BE2C (cell line): ENCODE data around the gene CCR7.

ENCODE experiments used
- DNase-seq: peaks from one replicate; pipeline ENCODE4 v3.0.0-alpha.2; 2020
- H3K27me3 ChIP-seq: fragments of 250-450 bp; sonication (Bioruptor Pico); 2 replicates; pipeline ENCODE4 v1.5.1; 2020; ENCODE audit warnings: mild to moderate bottlenecking
- H3K36me3 ChIP-seq: fragments of 250-450 bp; sonication (Bioruptor Pico); 2 replicates; pipeline ENCODE4 v1.5.1; 2020; ENCODE audit warnings: mild to moderate bottlenecking
- H3K4me1 ChIP-seq: fragments of 250-450 bp; sonication (Bioruptor Pico); 2 replicates; pipeline ENCODE4 v1.5.1; 2020
- H3K4me3 ChIP-seq: 2 replicates; pipeline ENCODE4 v1.5.1; 2011; ENCODE audit warnings: low read depth, low read length
- H3K9me3 ChIP-seq: fragments of 250-450 bp; sonication (Bioruptor Pico); 2 replicates; pipeline ENCODE4 v1.5.1; 2020
- TF ChIP-seq, protein P1 (sequence below): IDR thresholded peaks from 2 replicates; pipeline ENCODE4 v1.5.1; 2012; ENCODE audit warnings: mild to moderate bottlenecking, low read depth, low read length

Gene CCR7

DNA sequence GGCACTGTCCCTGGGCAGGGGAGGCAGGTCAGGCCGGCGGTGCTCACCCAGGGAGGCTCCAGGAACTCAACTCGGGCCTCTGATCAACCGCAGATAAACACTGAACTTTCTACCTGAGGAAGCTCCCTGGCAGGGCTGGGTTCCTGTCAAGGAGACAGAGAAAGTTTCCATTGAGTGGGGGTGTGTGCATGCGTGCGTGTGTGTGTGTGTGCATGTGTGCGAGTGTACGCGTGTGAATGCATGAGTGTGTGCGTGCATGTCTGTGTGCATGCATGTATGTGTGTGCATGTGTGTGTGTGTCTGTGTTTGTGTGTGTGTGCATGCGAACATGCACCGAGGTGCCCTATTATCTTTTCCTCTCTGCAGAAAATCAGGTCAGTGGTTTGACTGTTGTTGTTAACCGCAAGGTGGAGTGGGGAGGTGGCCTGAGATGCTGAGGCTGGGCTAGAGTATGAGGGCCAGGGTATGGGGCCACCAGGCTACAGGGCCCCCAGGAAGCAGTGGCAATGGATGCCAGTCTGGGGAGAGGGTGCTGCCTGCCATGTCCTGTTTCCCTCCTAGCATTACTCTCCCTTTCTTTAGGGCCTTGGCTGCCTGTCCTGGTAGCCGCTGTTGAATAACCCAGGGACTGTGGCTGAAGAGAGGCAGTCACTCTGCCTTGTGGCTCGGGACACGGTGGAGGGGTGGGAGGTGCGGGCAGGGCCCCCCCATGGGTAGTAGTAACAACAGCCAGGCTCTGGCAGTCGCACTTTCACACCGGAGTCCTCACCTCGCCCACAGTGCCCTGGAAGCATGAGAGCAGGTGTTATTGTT is 24.0 kb downstream of the CCR7 start:
- H3K4me3 ChIP-seq: no peak overlapping the region
- TF ChIP-seq, protein P1, sequence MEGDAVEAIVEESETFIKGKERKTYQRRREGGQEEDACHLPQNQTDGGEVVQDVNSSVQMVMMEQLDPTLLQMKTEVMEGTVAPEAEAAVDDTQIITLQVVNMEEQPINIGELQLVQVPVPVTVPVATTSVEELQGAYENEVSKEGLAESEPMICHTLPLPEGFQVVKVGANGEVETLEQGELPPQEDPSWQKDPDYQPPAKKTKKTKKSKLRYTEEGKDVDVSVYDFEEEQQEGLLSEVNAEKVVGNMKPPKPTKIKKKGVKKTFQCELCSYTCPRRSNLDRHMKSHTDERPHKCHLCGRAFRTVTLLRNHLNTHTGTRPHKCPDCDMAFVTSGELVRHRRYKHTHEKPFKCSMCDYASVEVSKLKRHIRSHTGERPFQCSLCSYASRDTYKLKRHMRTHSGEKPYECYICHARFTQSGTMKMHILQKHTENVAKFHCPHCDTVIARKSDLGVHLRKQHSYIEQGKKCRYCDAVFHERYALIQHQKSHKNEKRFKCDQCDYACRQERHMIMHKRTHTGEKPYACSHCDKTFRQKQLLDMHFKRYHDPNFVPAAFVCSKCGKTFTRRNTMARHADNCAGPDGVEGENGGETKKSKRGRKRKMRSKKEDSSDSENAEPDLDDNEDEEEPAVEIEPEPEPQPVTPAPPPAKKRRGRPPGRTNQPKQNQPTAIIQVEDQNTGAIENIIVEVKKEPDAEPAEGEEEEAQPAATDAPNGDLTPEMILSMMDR: no peak
- H3K9me3 ChIP-seq: no peaks in the 10 kb centered on the region
- H3K27me3 ChIP-seq: no peaks in the 10 kb centered on the region
- H3K4me1 ChIP-seq: peaks cover 12% of the 10 kb centered on the region
- no peaks in the 10 kb centered on the region for H3K36me3 ChIP-seq
- no peak for DNase-seq

DNA sequence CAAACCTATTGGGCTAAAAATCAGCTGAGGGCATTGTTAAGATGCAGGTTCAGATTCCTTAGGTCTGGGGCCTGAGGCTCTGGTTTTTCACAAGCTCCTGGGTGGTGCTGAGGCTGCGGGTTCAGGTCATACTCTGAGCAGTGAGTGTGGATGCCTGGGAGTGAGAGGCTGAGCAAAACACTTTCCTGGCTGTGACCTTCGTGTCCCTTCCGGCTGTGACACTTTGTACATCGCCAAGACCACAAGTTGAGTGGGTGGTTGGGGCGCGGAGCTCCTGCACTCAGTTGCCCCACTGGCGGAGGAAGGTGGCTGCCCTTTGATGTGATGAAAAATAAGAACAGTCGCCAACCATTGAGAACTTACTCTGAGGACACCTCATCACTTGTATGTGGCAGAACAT is 24.8 kb downstream of the CCR7 start:
- Histone ChIP-seq H3K27me3 (no peaks in the 10 kb centered on the region), H3K9me3 (no peaks in the 10 kb centered on the region), H3K36me3 (no peaks in the 10 kb centered on the region), H3K4me3 (no peak overlapping the region), H3K4me1 (peaks cover 12% of the 10 kb centered on the region)
- DNase-seq: no peak
- TF ChIP-seq, protein P1: no peak

DNA sequence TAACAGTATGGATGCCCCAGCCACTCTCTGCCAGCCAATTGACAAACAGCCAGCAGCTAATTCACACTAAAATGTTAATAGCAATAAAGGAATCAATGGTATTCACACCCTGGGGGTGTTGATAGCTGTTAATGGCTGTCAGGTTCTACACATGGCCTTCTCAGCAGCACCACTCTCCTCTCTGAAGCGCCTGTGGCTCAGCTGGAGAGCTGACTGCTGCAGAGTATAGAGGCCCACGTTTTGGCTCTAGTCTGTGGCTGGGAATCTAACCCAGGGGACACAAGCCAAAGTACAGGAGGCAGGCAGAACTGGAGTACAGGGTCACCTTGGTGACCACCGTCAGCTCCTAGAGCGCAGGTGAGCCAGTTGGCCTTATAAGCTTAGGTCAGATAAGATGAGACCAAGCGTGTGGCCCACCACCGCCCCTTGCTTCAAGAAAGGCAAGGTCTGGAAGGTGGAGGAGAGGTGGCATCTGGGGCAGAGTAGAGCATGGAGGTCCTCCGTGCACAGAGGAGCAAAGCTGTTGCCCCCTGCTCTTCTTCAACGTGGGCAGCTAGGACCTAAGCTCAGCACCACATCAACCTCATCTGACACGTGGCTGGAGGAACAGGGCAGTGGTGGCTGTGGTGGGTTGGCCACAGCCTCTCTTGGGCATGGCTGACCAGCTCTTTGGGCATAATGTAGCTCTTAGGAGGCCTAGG is 25.4 kb downstream of the CCR7 start:
- DNase-seq: no peak
- H3K27me3 ChIP-seq: no peaks in the 10 kb centered on the region
- TF ChIP-seq, protein P1: no peak
- peaks cover 12% of the 10 kb centered on the region for H3K4me1 ChIP-seq
- H3K9me3 ChIP-seq: no peaks in the 10 kb centered on the region
- no peaks in the 10 kb centered on the region for H3K36me3 ChIP-seq
- H3K4me3 ChIP-seq: no peak overlapping the region

DNA sequence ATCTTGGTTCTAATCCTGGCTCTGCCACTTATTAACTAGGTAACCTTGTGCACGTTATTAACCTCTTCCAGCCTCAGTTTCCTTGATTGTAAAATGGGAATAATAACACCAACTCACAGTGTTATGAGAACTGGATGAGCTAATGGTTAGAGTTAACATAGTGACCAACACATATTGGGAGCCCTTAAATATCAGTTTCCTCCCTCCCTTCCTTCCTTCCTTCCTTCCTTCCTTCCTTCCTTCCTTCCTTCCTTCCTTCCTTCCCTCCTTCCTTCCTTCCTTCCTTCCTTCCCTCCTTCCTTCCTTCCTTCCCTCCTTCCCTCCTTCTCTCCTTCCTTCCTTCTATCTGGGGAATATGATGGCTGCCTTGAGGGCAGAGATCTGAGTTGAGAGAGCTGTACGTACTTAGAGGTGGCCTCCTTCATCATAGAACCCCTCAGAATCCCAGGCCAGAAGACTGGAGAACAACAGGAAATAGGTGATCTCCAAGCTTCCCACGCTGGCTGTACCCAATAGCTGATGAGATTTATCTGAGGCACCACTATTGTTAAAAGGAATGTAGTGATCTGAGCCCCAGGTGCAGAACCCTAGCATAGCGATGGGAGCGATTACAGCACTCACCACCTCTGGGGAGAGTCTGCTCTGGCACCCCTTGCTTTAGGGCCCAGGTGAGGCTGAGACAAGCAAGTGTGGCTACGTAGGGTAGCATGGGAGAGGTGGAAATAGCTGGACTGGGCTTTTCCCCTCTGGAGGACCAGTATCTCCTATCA is 26.2 kb downstream of the CCR7 start:
- no peak for DNase-seq
- TF ChIP-seq, protein P1: no peak
- H3K9me3 ChIP-seq: no peaks in the 10 kb centered on the region

DNA sequence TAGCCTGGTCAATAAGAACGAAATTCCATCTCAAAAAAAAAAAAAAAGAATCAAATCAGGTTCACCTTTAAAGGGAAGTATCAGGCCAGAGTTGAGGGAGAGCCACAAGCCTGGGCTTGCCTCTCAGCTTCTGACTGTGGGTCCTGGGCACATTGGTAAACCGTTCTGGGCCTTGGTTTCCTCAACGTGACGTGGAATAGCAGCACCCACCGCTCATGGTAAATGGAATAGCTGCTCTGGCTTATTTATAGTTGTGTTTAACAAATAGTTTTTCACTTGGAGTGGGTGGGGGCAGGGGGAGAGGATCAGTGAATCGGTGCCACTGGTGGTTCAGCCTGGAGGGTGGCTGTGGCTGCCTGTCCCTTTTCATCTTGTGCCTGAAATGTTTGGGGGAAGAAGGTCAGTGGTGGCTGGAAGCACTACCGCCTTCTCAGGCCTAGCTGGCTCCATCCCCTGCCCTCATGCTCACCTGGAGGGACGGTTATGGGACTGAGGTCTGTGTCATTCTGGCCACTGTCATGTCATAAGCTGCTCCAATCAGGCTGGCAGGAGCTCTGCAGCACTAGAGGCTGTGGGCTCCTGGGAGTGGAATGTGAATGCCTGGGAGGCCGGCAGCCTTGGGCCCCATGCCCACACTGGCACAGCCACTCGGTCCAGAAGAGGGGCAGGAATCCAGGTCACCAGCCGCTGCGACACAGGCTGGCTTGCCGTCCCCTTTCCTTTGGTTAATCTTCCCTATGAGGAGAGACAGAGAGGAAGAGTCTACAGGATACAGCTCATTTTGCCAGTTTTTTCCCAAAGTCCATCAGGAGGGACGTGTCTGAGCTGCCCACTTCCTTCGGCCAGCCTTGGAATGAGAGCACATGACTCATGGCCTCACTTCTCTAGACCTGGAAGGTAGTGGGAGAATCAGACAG is 27.0 kb downstream of the CCR7 start:
- no peaks in the 10 kb centered on the region for H3K9me3 ChIP-seq
- no peaks in the 10 kb centered on the region for H3K27me3 ChIP-seq
- peaks cover 12% of the 10 kb centered on the region for H3K4me1 ChIP-seq
- TF ChIP-seq, protein P1: no peak
- no peak overlapping the region for H3K4me3 ChIP-seq
- no peaks in the 10 kb centered on the region for H3K36me3 ChIP-seq
- no peak for DNase-seq

More for the DNA sequence above, 26.2 kb downstream of the CCR7 start:
- Histone ChIP-seq H3K27me3 (no peaks in the 10 kb centered on the region), H3K4me3 (no peak overlapping the region), H3K36me3 (no peaks in the 10 kb centered on the region), H3K4me1 (peaks cover 12% of the 10 kb centered on the region)
